Astrocyte (in vitro differentiated cells and primary cell): ENCODE measurements around the gene GAD1. TPM values are rescaled to one million over a fixed set of nuclear protein-coding genes. Genes with fewer than 3 reads are reported as not detected.
A peak's percentile ranks its signal among the peaks of the same experiment; 100 is the strongest.

Experiments
- DNase-seq: peaks from one replicate; pipeline ENCODE4 v3.0.0-alpha.2; 2010; ENCODE audit warnings: low read depth
- FAIRE-seq: peaks from 2 replicates; lab custom pipeline; 2011; peaks lifted over from hg19 to GRCh38; lab: Jason Lieb, UNC
- H2AFZ ChIP-seq: 2 replicates; pipeline ENCODE4 v1.6.0; 2012; ENCODE audit warnings: low read depth, low read length, inconsistent platforms
- H3K27ac ChIP-seq: 2 replicates; pipeline ENCODE4 v1.5.1; 2011; ENCODE audit warnings: low read depth, low read length, inconsistent platforms
- H3K27me3 ChIP-seq: 2 replicates; pipeline ENCODE4 v1.6.0; 2011; ENCODE audit warnings: low read length, inconsistent platforms; ENCODE audit not compliant: insufficient read depth
- H3K36me3 ChIP-seq: 2 replicates; pipeline ENCODE4 v1.5.1; 2011; ENCODE audit warnings: low read length, inconsistent platforms; ENCODE audit not compliant: insufficient read depth
- H3K4me1 ChIP-seq: 2 replicates; pipeline ENCODE4 v1.5.1; 2011; ENCODE audit warnings: low read length, inconsistent platforms; ENCODE audit not compliant: insufficient read depth
- H3K4me2 ChIP-seq: 2 replicates; pipeline ENCODE4 v1.6.0; 2012; ENCODE audit warnings: low read length, inconsistent platforms
- H3K4me3 ChIP-seq: 2 replicates; pipeline ENCODE4 v1.5.1; 2011; ENCODE audit warnings: low read depth, mild to moderate bottlenecking, low read length, inconsistent platforms; ENCODE audit not compliant: insufficient read depth
- H3K79me2 ChIP-seq: 2 replicates; pipeline ENCODE4 v1.6.0; 2012; ENCODE audit warnings: mild to moderate bottlenecking, low read length, inconsistent platforms; ENCODE audit not compliant: insufficient read depth
- H3K9ac ChIP-seq: 2 replicates; pipeline ENCODE4 v1.6.0; 2012; ENCODE audit warnings: mild to moderate bottlenecking, low read length, inconsistent platforms
- H3K9me3 ChIP-seq: 2 replicates; pipeline ENCODE4 v1.5.1; 2012; ENCODE audit warnings: low read depth, mild to moderate bottlenecking, low read length, inconsistent platforms; ENCODE audit not compliant: insufficient read depth
- H4K20me1 ChIP-seq: 2 replicates; pipeline ENCODE4 v1.6.0; 2012; ENCODE audit warnings: low read length, inconsistent platforms; ENCODE audit not compliant: insufficient read depth
- H3K27ac Mint-ChIP-seq: one replicate; pipeline ENCODE4 v1.8.0; 2021; ENCODE audit warnings: mild to moderate bottlenecking, mixed read lengths; ENCODE audit not compliant: unreplicated experiment
- H3K27me3 Mint-ChIP-seq: one replicate; pipeline ENCODE4 v1.8.0; 2021; ENCODE audit warnings: low read depth, mixed read lengths; ENCODE audit not compliant: unreplicated experiment
- H3K36me3 Mint-ChIP-seq: one replicate; pipeline ENCODE4 v1.8.0; 2021; ENCODE audit warnings: low read depth, mixed read lengths; ENCODE audit not compliant: unreplicated experiment
- H3K4me1 Mint-ChIP-seq: one replicate; pipeline ENCODE4 v1.8.0; 2021; ENCODE audit warnings: low read depth, mixed read lengths; ENCODE audit not compliant: unreplicated experiment
- H3K4me3 Mint-ChIP-seq: one replicate; pipeline ENCODE4 v1.8.0; 2021; ENCODE audit warnings: mild to moderate bottlenecking, moderate library complexity, mixed read lengths; ENCODE audit not compliant: unreplicated experiment
- H3K9me3 Mint-ChIP-seq: one replicate; pipeline ENCODE4 v1.8.0; 2021; ENCODE audit warnings: mild to moderate bottlenecking, mixed read lengths; ENCODE audit not compliant: unreplicated experiment
- EZH2 ChIP-seq: IDR thresholded peaks from 2 replicates; pipeline ENCODE4 v1.6.1; 2012; ENCODE audit warnings: mild to moderate bottlenecking, low read length, inconsistent platforms; ENCODE audit not compliant: insufficient read depth
- total RNA-seq: library from RNA; stranded (reverse); gene quantifications from 2 replicates; pipeline ENCODE4 v1.2.1, GENCODE V29; 2021
- TF ChIP-seq, protein P1 (sequence below): IDR thresholded peaks from 2 replicates; pipeline ENCODE4 v1.5.1; 2011; ENCODE audit warnings: low read depth, mild to moderate bottlenecking, inconsistent platforms, low read length, moderate library complexity; ENCODE audit not compliant: insufficient read depth

Gene GAD1
- total RNA-seq, 1 donor from 2014 or later: 4.5 TPM

DNA sequence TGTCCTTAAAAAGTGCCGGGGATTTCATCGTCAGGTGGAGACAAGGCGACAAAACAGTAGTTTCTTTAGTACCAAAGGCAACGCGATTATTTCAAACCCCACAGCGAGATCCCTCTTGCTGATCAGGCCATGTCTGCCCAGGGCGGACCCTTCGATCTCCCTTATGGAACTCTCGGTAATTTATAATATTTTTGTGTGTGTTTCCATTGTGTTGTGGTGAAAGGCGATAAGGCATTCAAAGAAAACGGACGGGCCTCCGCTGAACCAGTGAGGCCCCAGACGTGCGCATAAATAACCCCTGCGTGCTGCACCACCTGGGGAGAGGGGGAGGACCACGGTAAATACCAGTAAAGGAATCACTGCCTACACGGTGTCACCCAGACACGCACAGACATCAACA, 1.4 kb upstream of the GAD1 start:
- Histone ChIP-seq H3K4me2 (peak overlapping the region; percentile 89), H3K4me1 (peaks cover 27% of the 10 kb centered on the region), H3K79me2 (no peaks in the 10 kb centered on the region), H3K4me3 (no peak overlapping the region), H3K36me3 (no peaks in the 10 kb centered on the region), H3K9ac (no peak overlapping the region), H3K27ac (no peak overlapping the region), H3K9me3 (no peaks in the 10 kb centered on the region), H3K27me3 (peaks cover 67% of the 10 kb centered on the region), H2AFZ (no peak overlapping the region), H4K20me1 (peaks cover 16% of the 10 kb centered on the region)
- H3K4me3 Mint-ChIP-seq: peak overlapping the region; percentile 51
- H3K36me3 Mint-ChIP-seq: no peaks in the 10 kb centered on the region
- DNase-seq (no peak), FAIRE-seq (no peak)
- H3K27me3 Mint-ChIP-seq: peaks cover 54% of the 10 kb centered on the region
- H3K9me3 Mint-ChIP-seq: peaks cover 5% of the 10 kb centered on the region
- TF ChIP-seq EZH2: no peak
- TF ChIP-seq, protein P1, sequence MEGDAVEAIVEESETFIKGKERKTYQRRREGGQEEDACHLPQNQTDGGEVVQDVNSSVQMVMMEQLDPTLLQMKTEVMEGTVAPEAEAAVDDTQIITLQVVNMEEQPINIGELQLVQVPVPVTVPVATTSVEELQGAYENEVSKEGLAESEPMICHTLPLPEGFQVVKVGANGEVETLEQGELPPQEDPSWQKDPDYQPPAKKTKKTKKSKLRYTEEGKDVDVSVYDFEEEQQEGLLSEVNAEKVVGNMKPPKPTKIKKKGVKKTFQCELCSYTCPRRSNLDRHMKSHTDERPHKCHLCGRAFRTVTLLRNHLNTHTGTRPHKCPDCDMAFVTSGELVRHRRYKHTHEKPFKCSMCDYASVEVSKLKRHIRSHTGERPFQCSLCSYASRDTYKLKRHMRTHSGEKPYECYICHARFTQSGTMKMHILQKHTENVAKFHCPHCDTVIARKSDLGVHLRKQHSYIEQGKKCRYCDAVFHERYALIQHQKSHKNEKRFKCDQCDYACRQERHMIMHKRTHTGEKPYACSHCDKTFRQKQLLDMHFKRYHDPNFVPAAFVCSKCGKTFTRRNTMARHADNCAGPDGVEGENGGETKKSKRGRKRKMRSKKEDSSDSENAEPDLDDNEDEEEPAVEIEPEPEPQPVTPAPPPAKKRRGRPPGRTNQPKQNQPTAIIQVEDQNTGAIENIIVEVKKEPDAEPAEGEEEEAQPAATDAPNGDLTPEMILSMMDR: no peak
- no peaks in the 10 kb centered on the region for H3K4me1 Mint-ChIP-seq
- H3K27ac Mint-ChIP-seq: peak overlapping the region; percentile 12

DNA sequence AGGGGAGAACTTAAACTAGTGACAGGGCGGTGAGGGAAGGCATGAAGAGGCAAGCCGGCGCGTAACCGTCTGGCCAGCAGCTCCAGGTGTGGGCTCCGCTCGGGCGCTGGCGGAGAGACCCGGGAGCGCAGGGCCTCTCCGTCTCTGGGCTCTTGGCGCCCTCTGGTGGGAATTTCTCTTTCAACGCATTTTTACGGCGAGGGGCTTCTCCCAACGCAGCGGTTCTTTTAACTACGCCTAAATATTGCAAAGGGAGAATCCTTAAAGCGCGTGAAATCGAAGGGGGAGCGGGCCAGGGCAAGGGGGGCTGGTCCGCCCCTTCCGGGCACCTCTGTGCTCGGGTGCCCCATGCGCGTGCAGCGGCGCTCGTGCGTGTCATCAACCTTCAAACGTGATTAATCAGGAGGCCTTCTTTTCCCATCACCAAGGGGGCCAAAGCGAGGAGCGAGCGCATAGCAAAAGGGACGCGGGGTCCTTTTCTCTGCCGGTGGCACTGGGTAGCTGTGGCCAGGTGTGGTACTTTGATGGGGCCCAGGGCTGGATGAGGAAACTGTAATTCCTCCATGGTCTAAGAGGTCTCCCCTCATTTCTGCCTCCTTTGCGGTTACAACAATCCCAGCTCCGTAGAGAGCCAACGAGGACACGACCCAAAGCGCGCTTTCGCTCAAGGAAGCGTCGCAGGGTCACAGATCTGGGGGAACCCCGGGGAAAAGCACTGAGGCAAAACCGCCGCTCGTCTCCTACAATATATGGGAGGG, 762 bp upstream of the GAD1 start:
- no peak overlapping the region for H3K27ac ChIP-seq
- peaks cover 73% of the 10 kb centered on the region for H3K27me3 ChIP-seq
- FAIRE-seq: no peak
- no peak overlapping the region for H3K9ac ChIP-seq
- H3K4me2 ChIP-seq: peak overlapping the region; percentile 89
- Mint-ChIP-seq H3K4me3 (peak overlapping the region; percentile 80), H3K27me3 (peaks cover 59% of the 10 kb centered on the region), H3K9me3 (peaks cover 7% of the 10 kb centered on the region), H3K4me1 (no peaks in the 10 kb centered on the region), H3K27ac (peak overlapping the region; percentile 12), H3K36me3 (no peaks in the 10 kb centered on the region)
- peak overlapping the region; percentile 29 for H3K4me3 ChIP-seq
- peaks cover 18% of the 10 kb centered on the region for H4K20me1 ChIP-seq
- H2AFZ ChIP-seq: no peak overlapping the region
- TF ChIP-seq, protein P1: peak; percentile 46
- no peak for TF ChIP-seq EZH2
- H3K79me2 ChIP-seq: no peaks in the 10 kb centered on the region
- H3K9me3 ChIP-seq: no peaks in the 10 kb centered on the region
- DNase-seq: peak; percentile 16
- no peaks in the 10 kb centered on the region for H3K36me3 ChIP-seq
- peaks cover 27% of the 10 kb centered on the region for H3K4me1 ChIP-seq
